Natural killer cell (primary cell): ENCODE data around the gene CSMD2. TPM values are rescaled to one million over a fixed set of nuclear protein-coding genes. Genes with fewer than 3 reads are reported as not detected.

ENCODE experiments used
- ATAC-seq, 3 donors: fragments of 150-1000 bp in 2 of 3; fragments of 200-7000 bp in 1 of 3; cut with Tn5 transposase; 1 replicate in 1 of 3; 2 replicates in 2 of 3; pipeline ENCODE4 v1.10.0; 2021; ENCODE audit warnings: mild to moderate bottlenecking in 2 of 3, moderate library complexity in 2 of 3
- DNase-seq, 2 donors: peaks; one replicate each; pipeline versions ENCODE4 v3.0.0 to v3.0.0-alpha.2; 2013 to 2021; ENCODE audit warnings: mixed read lengths in 1 of 2
- H3K27ac ChIP-seq: one replicate; pipeline ENCODE4 v1.5.1; 2013; ENCODE audit warnings: mild to moderate bottlenecking, low read length
- H3K27me3 ChIP-seq: one replicate; pipeline ENCODE4 v1.6.1; 2013; ENCODE audit warnings: low read length; ENCODE audit not compliant: control insufficient read depth, insufficient read depth
- H3K36me3 ChIP-seq: one replicate; pipeline ENCODE4 v1.6.1; 2013; ENCODE audit warnings: low read length; ENCODE audit not compliant: control insufficient read depth, insufficient read depth
- H3K4me1 ChIP-seq: one replicate; pipeline ENCODE4 v1.6.1; 2013; ENCODE audit warnings: low read length; ENCODE audit not compliant: control insufficient read depth, insufficient read depth
- H3K4me3 ChIP-seq: one replicate; pipeline ENCODE4 v1.5.1; 2013; ENCODE audit warnings: low read length
- H3K9me3 ChIP-seq: one replicate; pipeline ENCODE4 v1.6.1; 2013; ENCODE audit warnings: low read length; ENCODE audit not compliant: control insufficient read depth, insufficient read depth
- H3K27ac Mint-ChIP-seq, 2 donors: one replicate each; pipeline ENCODE4 v1.8.0; 2022; ENCODE audit warnings: mild to moderate bottlenecking in 2 of 2, mixed read lengths in 2 of 2, moderate library complexity in 1 of 2
- H3K27me3 Mint-ChIP-seq, 2 donors: one replicate each; pipeline ENCODE4 v1.8.0; 2022; ENCODE audit warnings: low read depth in 2 of 2, mixed read lengths in 2 of 2
- H3K36me3 Mint-ChIP-seq: one replicate; pipeline ENCODE4 v1.8.0; 2022; ENCODE audit warnings: mixed read lengths
- H3K4me1 Mint-ChIP-seq, 2 donors: one replicate each; pipeline ENCODE4 v1.8.0; 2022; ENCODE audit warnings: mixed read lengths in 2 of 2
- H3K4me3 Mint-ChIP-seq: one replicate; pipeline ENCODE4 v1.8.0; 2022; ENCODE audit warnings: mild to moderate bottlenecking, moderate library complexity, mixed read lengths
- H3K9me3 Mint-ChIP-seq, 2 donors: one replicate each; pipeline ENCODE4 v1.8.0; 2022; ENCODE audit warnings: mixed read lengths in 2 of 2
- CTCF ChIP-seq: fragments of 200-600 bp; IDR thresholded peaks from one replicate; pipeline ENCODE4 v1.8.0; 2022; ENCODE audit warnings: antibody characterized with exemption
- WGBS: methylation state at CpG from one replicate; pipeline ENCODE4 v1.1.7; 2013; ENCODE audit warnings: missing lambda C conversion rate; ENCODE audit not compliant: insufficient coverage; 5-methylcytosine and 5-hydroxymethylcytosine counted together
- intact Hi-C: fragments of 100-400 bp; cut with micrococcal nuclease; formaldehyde crosslinking; loops from one replicate; pipeline ENCODE4 v1.14.2; 2022
- total RNA-seq, 4 donors: library from RNA; stranded (reverse); fragments of 120-200 nt in 1 of 4; gene quantifications; one replicate each; pipeline versions ENCODE4 v1.2.3 to v1.2.4, GENCODE V29; 2013 to 2022

Gene CSMD2
- total RNA-seq, 3 donors from 2014 or later (not counting 1 experiment from before 2014, with no cell fraction given) = not detected

GRCh38 chr1:33863779-33864178 is 301.3 kb downstream of the CSMD2 start, which contains the start of gene HMGB4:
HMGB4 (plus strand) TSS chr1:33864079; CDS start chr1:33864192, 113 bp downstream.
- Histone ChIP-seq H3K4me3 (no peak within 1 kb of the TSS), H3K27ac (no peak within 1 kb of the TSS), H3K36me3 (no peaks in the 10 kb centered on the region), H3K9me3 (no peaks in the 10 kb centered on the region), H3K4me1 (peaks cover 11% of the 10 kb centered on the region), H3K27me3 (no peaks in the 10 kb centered on the region)
- Mint-ChIP-seq H3K4me3 (no peak within 1 kb of the TSS), H3K27me3 (peaks cover 11 to 22% of the 10 kb centered on the region in 2 donors), H3K4me1 (peaks cover 10 to 28% of the 10 kb centered on the region in 2 donors), H3K9me3 (no peaks in the 10 kb centered on the region), H3K27ac (no peak within 1 kb of the TSS), H3K36me3 (no peaks in the 10 kb centered on the region)
- WGBS = 80% methylated on average over 3 of the region's 3 CpGs
- DNase-seq (no peak), ATAC-seq (no peak)
- no peak for TF ChIP-seq CTCF
- intact Hi-C loops = no loop called here

- H3K27me3 Mint-ChIP-seq = peaks cover 8 to 31% of the 10 kb centered on the region in 2 donors
- TF ChIP-seq CTCF = no peak
- H3K4me1 Mint-ChIP-seq = peaks cover 0 to 6% of the 10 kb centered on the region in 2 donors
- no peaks in the 10 kb centered on the region for H3K36me3 ChIP-seq
- H3K4me3 Mint-ChIP-seq = no peak overlapping the region
- no peaks in the 10 kb centered on the region for H3K36me3 Mint-ChIP-seq
- H3K27ac Mint-ChIP-seq = no peak overlapping the region
- H3K9me3 ChIP-seq = no peaks in the 10 kb centered on the region
- H3K27ac ChIP-seq = no peak overlapping the region
- H3K27me3 ChIP-seq = no peaks in the 10 kb centered on the region
- H3K4me3 ChIP-seq = no peak overlapping the region
- DNase-seq (no peak), ATAC-seq (no peak)
- intact Hi-C loops = no loop called here
- no peaks in the 10 kb centered on the region for H3K4me1 ChIP-seq
- no peaks in the 10 kb centered on the region for H3K9me3 Mint-ChIP-seq
- WGBS = 80% methylated on average over 1 of the region's 2 CpGs
These were observed 304.4 kb downstream of the CSMD2 start for GRCh38 chr1:33860671-33861070.

GRCh38 chr1:33854091-33854490 is 310.9 kb downstream of the CSMD2 start:
- Mint-ChIP-seq H3K9me3 (no peaks in the 10 kb centered on the region), H3K27ac (no peak overlapping the region)

More at GRCh38 chr1:33854091-33854490, 310.9 kb downstream of the CSMD2 start:
- Histone ChIP-seq H3K4me3 (no peak overlapping the region), H3K27me3 (no peaks in the 10 kb centered on the region), H3K9me3 (no peaks in the 10 kb centered on the region), H3K27ac (no peak overlapping the region), H3K36me3 (no peaks in the 10 kb centered on the region), H3K4me1 (no peaks in the 10 kb centered on the region)
- Mint-ChIP-seq H3K4me1 (no peaks in the 10 kb centered on the region), H3K27me3 (peaks cover 11 to 28% of the 10 kb centered on the region in 2 donors), H3K4me3 (no peak overlapping the region), H3K36me3 (no peaks in the 10 kb centered on the region)
- DNase-seq (no peak), ATAC-seq (no peak)
- no peak for TF ChIP-seq CTCF
- 88% methylated on average over 5 of the region's 5 CpGs for WGBS
- intact Hi-C loops = no loop called here
